K562 (cell line): ENCODE data around the gene SLC30A1. TPM values are rescaled to one million over a fixed set of nuclear protein-coding genes. Genes with fewer than 3 reads are reported as not detected.

Experiments
- ATAC-seq: fragments of 200-7000 bp; cut with Tn5 transposase; 3 replicates; pipeline ENCODE4 v1.9.1; 2020; ENCODE audit warnings: moderate library complexity
- BruUV-seq: library from RNA; stranded (reverse); fragments of 400-500 nt; replicated peaks from 2 replicates; lab custom pipeline; 2021; lab: Mats Ljungman, UMichigan
- CTCF ChIA-PET: fragments of 300-600 bp; formaldehyde crosslinking; extraction: SDS; loops from one replicate; lab custom pipeline; 2021; ENCODE audit warnings: low intra/inter-chr PET ratio; lab: Yijun Ruan, JAX
- POLR2A ChIA-PET: fragments of 300-600, 350-650 bp; sonication (Branson Sonifier 250); formaldehyde crosslinking; extraction: SDS; loops from one replicate; lab custom pipeline; 2021; ENCODE audit warnings: antibody characterized with exemption, inconsistent platforms; lab: Yijun Ruan, JAX
- DNase-seq, 4 experiments: peaks; one replicate each; pipeline versions ENCODE4 v3.0.0 to v3.0.0-alpha.2; 2011 to 2018; ENCODE audit warnings: low spot score in 3 of 4, mixed read lengths in 3 of 4; ENCODE audit errors: extremely low read depth in 1 of 4
- FAIRE-seq: peaks from 2 replicates; lab custom pipeline; 2011; peaks lifted over from hg19 to GRCh38; lab: Jason Lieb, UNC
- H2AFZ ChIP-seq: 2 replicates; pipeline ENCODE4 v1.6.0; 2011; ENCODE audit warnings: low read depth, low read length, control low read depth, inconsistent platforms
- H3K27ac ChIP-seq: fragments of 200-600 bp; 3 replicates; pipeline ENCODE4 v1.8.0; 2011; ENCODE audit warnings: low read depth, mild to moderate bottlenecking, control low read depth, inconsistent platforms, low read length, moderate library complexity, mixed read lengths; ENCODE audit errors: extremely low read depth
- H3K27me3 ChIP-seq, 2 experiments: fragments of 300-600 bp in 1 of 2; 2 replicates in 1 of 2; 3 replicates in 1 of 2; pipeline versions ENCODE4 v1.6.0 to v1.8.0; 2011; ENCODE audit warnings: inconsistent platforms in 2 of 2, low read length in 2 of 2, mild to moderate bottlenecking in 1 of 2, mixed read lengths in 1 of 2, moderate library complexity in 1 of 2; ENCODE audit not compliant: control insufficient read depth in 2 of 2, insufficient read depth in 2 of 2
- H3K36me3 ChIP-seq: fragments of 300-600 bp; 3 replicates; pipeline ENCODE4 v1.8.0; 2011; ENCODE audit warnings: mild to moderate bottlenecking, low read length, inconsistent platforms; ENCODE audit not compliant: control insufficient read depth, insufficient read depth
- H3K4me1 ChIP-seq, 2 experiments: fragments of 200-600 bp in 1 of 2; replicated peaks in 1 of 2; 2 replicates in 1 of 2; 3 replicates in 1 of 2; pipeline versions ENCODE4 v1.5.1 to v1.8.0; 2011; ENCODE audit warnings: inconsistent platforms in 2 of 2, low read length in 2 of 2, mild to moderate bottlenecking in 1 of 2, mixed read lengths in 1 of 2, moderate library complexity in 1 of 2; ENCODE audit not compliant: control insufficient read depth in 2 of 2, insufficient read depth in 2 of 2
- H3K4me2 ChIP-seq: 2 replicates; pipeline ENCODE4 v1.6.1; 2011; ENCODE audit warnings: low read length, control low read depth, inconsistent platforms, mixed read lengths; ENCODE audit not compliant: insufficient read depth
- H3K4me3 ChIP-seq: fragments of 200-600 bp; sonication (generic), shearing (Covaris generic); 2 replicates; pipeline ENCODE4 v1.5.1; 2016; ENCODE audit warnings: control low read depth, inconsistent platforms
- H3K79me2 ChIP-seq: fragments of 200-600 bp; 3 replicates; pipeline ENCODE4 v1.8.0; 2011; ENCODE audit warnings: low read length, inconsistent platforms; ENCODE audit not compliant: control insufficient read depth, insufficient read depth
- H3K9ac ChIP-seq, 2 experiments: 2 replicates each; pipeline versions ENCODE4 v1.6.0 to v1.6.1; 2011; ENCODE audit warnings: low read depth in 2 of 2, low read length in 2 of 2, control low read depth in 1 of 2, inconsistent platforms in 1 of 2, mild to moderate bottlenecking in 1 of 2, mixed read lengths in 1 of 2; ENCODE audit not compliant: insufficient read depth in 1 of 2
- H3K9me1 ChIP-seq: one replicate; pipeline ENCODE4 v1.6.0; 2011; ENCODE audit warnings: inconsistent platforms, mild to moderate bottlenecking, low read length, moderate library complexity; ENCODE audit not compliant: control insufficient read depth, insufficient read depth
- H3K9me3 ChIP-seq: replicated peaks from 2 replicates; pipeline ENCODE4 v1.5.1; 2011; ENCODE audit warnings: low read depth, low read length, inconsistent platforms; ENCODE audit not compliant: control insufficient read depth, insufficient read depth
- H4K20me1 ChIP-seq: replicated peaks from 2 replicates; pipeline ENCODE4 v1.6.1; 2011; ENCODE audit warnings: low read length, inconsistent platforms, mixed read lengths; ENCODE audit not compliant: control insufficient read depth, insufficient read depth
- BACH1 ChIP-seq: fragments of 200-800 bp; sonication (Bioruptor generic); IDR thresholded peaks from 2 replicates; pipeline ENCODE4 v1.6.1; 2016; ENCODE audit warnings: missing genetic modification characterization, missing compliant biosample characterization
- GTF2F1 ChIP-seq: IDR thresholded peaks from 2 replicates; pipeline ENCODE4 v1.6.1; 2011; ENCODE audit warnings: low read depth, low read length, improper control_type of control experiment
- HDAC6 ChIP-seq: IDR thresholded peaks from 2 replicates; pipeline ENCODE4 v1.6.1; 2012; ENCODE audit warnings: low read depth, mild to moderate bottlenecking, control low read depth, inconsistent platforms, low read length, moderate library complexity
- MAZ ChIP-seq, 2 experiments: fragments of 450-650 bp in 1 of 2; sonication (generic) in 1 of 2; formaldehyde crosslinking; IDR thresholded peaks in 1 of 2; conservative IDR thresholded peaks in 1 of 2; 2 replicates each; pipeline versions ENCODE4 v1.4.0 to v1.5.0; 2020; ENCODE audit warnings: mild to moderate bottlenecking in 1 of 2, missing genetic modification reagents in 1 of 2
- MCM2 ChIP-seq: fragments of 450-650 bp; IDR thresholded peaks from 2 replicates; pipeline ENCODE4 v1.6.1; 2017; ENCODE audit warnings: low read depth, mild to moderate bottlenecking
- SLC30A9 ChIP-seq: fragments of 250-450 bp; sonication (Bioruptor Pico); IDR thresholded peaks from 2 replicates; pipeline ENCODE4 v1.8.0; 2022; ENCODE audit warnings: mild to moderate bottlenecking, moderate library complexity
- SP2 ChIP-seq: IDR thresholded peaks from 2 replicates; pipeline ENCODE4 v1.6.1; 2011; ENCODE audit warnings: mild to moderate bottlenecking, low read depth, low read length, moderate library complexity; ENCODE audit not compliant: poor library complexity, severe bottlenecking; ENCODE audit errors: extremely low read depth
- WGBS: fragments of 100-300 bp; shearing (Covaris generic); methylation state at CpG from one replicate; pipeline ENCODE4 v1.1.6; 2016; ENCODE audit warnings: low coverage, mixed read lengths; ENCODE audit not compliant: insufficient coverage; ENCODE audit errors: missing lambda C conversion rate; 5-methylcytosine and 5-hydroxymethylcytosine counted together
- in situ Hi-C: fragments of 300-500 bp; cut with MboI; formaldehyde crosslinking; loops from 4 replicates; pipeline ENCODE4 v1.15.0; 2018; ENCODE audit warnings: inconsistent platforms, mixed read lengths
- intact Hi-C: fragments of 100-400 bp; cut with micrococcal nuclease; formaldehyde crosslinking; loops from 2 replicates; pipeline ENCODE4 v1.14.2; 2022
- polyA plus RNA-seq, 8 experiments: library from polyadenylated mRNA; depleted of rRNA in 4 of 8; stranded (reverse) in 5 of 8; unstranded in 3 of 8; fragments of >200 nt; fragmentation: Nextera tagmentation in 2 of 8; fragmentation: Illumina TruSeq in 1 of 8; extraction: Ambion mirVana in 2 of 8; extraction: Trizol in 1 of 8; gene quantifications; 2 replicates each; pipeline versions ENCODE4 v1.2.1 to v1.2.3, GENCODE V29; 2011 to 2014; ENCODE audit warnings: inconsistent platforms in 1 of 8, missing spikeins in 1 of 8
- total RNA-seq, 7 experiments: library from RNA; depleted of rRNA in 6 of 7; stranded (reverse); fragments of >200 nt in 6 of 7; fragmentation: Illumina TruSeq in 2 of 7; extraction: Trizol in 2 of 7; gene quantifications; 2 replicates each; pipeline versions ENCODE4 v1.2.1 to v1.2.3, GENCODE V29; 2011 to 2021; ENCODE audit warnings: low replicate concordance in 1 of 7
- TF ChIP-seq, protein P1 (sequence below): fragments of 250-450 bp; sonication (Bioruptor Pico); IDR thresholded peaks from 2 replicates; pipeline ENCODE4 v1.5.0; 2021; ENCODE audit warnings: mild to moderate bottlenecking, moderate library complexity
- TF ChIP-seq, protein P2 (sequence below): fragments of 450-650 bp; IDR thresholded peaks from 2 replicates; pipeline ENCODE4 v1.6.1; 2017; ENCODE audit warnings: mild to moderate bottlenecking, moderate library complexity
- TF ChIP-seq, protein P3 (sequence below): sonication (generic); formaldehyde crosslinking; IDR thresholded peaks from 2 replicates; pipeline ENCODE4 v1.8.1; 2023; ENCODE audit warnings: mild to moderate bottlenecking, missing genetic modification reagents

The SLC30A1 gene
- total and polyA plus RNA-seq, 9 of the 15 experiments (the other 6 are each of a cell fraction or from before 2014, with no cell fraction given): 4.1 to 14.4 (median 6.6) TPM

DNA sequence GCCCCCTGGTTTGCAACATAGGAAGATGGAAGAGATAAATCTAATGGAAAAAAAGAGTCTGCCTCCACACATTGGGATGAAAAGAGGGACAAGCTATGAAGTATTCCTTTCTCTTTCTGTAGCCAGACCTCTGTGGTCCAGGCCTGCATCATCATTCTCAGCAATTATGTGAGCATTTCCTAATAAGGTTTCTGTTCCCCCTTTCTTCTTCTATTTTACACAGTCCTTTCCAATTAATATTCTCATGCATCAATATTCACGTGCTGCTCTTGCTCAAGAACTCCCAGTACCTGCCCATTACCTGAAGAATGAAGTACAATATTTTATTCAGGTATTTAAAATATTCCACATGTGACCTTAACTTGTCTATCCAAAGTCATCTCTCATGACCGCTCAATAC, 8.2 kb upstream of the SLC30A1 start:
- H3K4me1 ChIP-seq: peaks cover 9 to 21% of the 10 kb centered on the region in 2 experiments; a peak in 3 of 5 replicates
- no peaks in the 10 kb centered on the region for H3K27me3 ChIP-seq
- TF ChIP-seq SP2 (no peak), MAZ (CRISPR knock-in tag; conservative IDR thresholded peaks at IDR 0.05 in 1 of 2, IDR thresholded peaks at IDR 0.05 in 1 of 2) (no peak), SLC30A9 (CRISPR knock-in tag) (no peak), GTF2F1 (no peak), BACH1 (no peak), MCM2 (no peak), HDAC6 (no peak)
- TF ChIP-seq, protein P1, sequence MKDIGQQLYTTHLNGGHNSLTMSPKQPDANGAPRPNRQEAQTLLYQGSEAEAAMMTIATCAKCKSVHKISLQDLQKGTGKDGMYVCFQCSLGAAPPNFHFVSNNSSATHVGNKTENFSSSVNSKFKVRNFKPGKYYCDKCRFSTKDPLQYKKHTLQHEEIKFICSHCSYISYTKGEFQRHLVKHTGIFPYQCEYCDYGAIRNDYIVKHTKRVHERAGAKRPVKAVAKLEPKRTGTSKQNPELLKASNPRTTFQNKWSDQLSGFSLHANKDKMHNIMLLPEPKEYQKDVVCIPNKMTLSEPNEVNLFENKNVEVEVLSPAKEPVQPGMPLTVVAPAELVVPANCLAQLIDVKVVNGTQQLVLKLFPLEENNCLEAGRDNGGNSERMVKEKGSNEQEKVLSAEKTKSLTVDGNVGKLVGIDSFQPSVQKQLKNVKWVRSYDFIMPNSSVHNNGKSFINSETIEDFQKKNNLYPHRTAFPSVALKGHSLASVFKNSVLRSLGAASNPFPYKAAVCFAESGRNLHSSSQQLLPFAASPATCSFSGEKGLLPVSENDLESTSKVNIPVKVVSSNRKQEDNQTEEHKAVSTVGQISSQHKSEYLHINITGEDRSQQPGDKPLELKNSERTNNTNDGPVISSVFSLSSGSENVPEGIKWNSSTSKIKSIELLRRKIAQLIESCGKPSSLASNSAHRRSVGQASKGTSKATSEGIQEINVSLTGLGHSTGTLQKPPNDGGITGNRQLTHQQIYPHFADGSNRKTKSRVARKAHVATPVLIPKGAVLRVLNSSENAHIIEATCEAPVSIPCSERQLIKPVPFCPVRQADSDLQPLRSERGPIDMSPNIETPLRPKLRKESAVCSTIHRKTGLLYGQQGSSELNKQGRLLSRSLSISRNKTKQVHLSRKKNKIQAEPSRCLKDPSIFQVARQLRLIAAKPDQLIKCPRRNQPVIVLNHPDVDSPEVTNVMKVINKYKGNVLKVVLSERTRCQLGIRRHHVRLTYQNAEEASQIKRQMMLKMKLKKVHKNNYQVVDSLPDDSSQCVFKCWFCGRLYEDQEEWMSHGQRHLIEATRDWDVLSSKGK (CRISPR knock-in tag): no peak
- TF ChIP-seq, protein P2, sequence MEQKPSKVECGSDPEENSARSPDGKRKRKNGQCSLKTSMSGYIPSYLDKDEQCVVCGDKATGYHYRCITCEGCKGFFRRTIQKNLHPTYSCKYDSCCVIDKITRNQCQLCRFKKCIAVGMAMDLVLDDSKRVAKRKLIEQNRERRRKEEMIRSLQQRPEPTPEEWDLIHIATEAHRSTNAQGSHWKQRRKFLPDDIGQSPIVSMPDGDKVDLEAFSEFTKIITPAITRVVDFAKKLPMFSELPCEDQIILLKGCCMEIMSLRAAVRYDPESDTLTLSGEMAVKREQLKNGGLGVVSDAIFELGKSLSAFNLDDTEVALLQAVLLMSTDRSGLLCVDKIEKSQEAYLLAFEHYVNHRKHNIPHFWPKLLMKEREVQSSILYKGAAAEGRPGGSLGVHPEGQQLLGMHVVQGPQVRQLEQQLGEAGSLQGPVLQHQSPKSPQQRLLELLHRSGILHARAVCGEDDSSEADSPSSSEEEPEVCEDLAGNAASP: no peak
- TF ChIP-seq, protein P3, sequence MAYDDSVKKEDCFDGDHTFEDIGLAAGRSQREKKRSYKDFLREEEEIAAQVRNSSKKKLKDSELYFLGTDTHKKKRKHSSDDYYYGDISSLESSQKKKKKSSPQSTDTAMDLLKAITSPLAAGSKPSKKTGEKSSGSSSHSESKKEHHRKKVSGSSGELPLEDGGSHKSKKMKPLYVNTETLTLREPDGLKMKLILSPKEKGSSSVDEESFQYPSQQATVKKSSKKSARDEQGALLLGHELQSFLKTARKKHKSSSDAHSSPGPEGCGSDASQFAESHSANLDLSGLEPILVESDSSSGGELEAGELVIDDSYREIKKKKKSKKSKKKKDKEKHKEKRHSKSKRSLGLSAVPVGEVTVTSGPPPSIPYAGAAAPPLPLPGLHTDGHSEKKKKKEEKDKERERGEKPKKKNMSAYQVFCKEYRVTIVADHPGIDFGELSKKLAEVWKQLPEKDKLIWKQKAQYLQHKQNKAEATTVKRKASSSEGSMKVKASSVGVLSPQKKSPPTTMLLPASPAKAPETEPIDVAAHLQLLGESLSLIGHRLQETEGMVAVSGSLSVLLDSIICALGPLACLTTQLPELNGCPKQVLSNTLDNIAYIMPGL (CRISPR knock-in tag): no peak
- CTCF ChIA-PET: interaction anchor here (0.6 kb wide), 1 partner anchor 94 kb away, joined by 3 read pairs; no protein-coding TSS in a partner anchor
- H3K9ac ChIP-seq: no peak overlapping the region
- no peaks in the 10 kb centered on the region for H3K36me3 ChIP-seq
- BruUV-seq: no TSS peak
- no peak overlapping the region for H3K4me3 ChIP-seq
- no peaks in the 10 kb centered on the region for H3K9me1 ChIP-seq
- no peak overlapping the region for H2AFZ ChIP-seq
- no peak overlapping the region for H3K27ac ChIP-seq
- no peaks in the 10 kb centered on the region for H3K79me2 ChIP-seq
- ATAC-seq (no peak), FAIRE-seq (no peak), DNase-seq (no peak)
- POLR2A ChIA-PET: interaction anchor here (1.5 kb wide), 1 partner anchor 19 kb away, joined by 3 read pairs; no protein-coding TSS in a partner anchor
- intact Hi-C loops (no loop called here), in situ Hi-C loops (no loop called here)
- no peaks in the 10 kb centered on the region for H3K9me3 ChIP-seq
- 37% methylated on average over 2 of the region's 2 CpGs for WGBS
- no peaks in the 10 kb centered on the region for H4K20me1 ChIP-seq
- no peak overlapping the region for H3K4me2 ChIP-seq
